RWPE2 (cell line): ENCODE results near the gene ADAM19.

Source experiments
- ATAC-seq: fragments of 200-7000 bp; cut with Tn5 transposase; 3 replicates; pipeline ENCODE4 v1.9.1; 2021; ENCODE audit warnings: low read depth
- DNase-seq: peaks from one replicate; pipeline ENCODE4 v3.0.0-alpha.2; 2020; ENCODE audit warnings: low spot score
- H3K27ac ChIP-seq: fragments of 450-650 bp; 2 replicates; pipeline ENCODE4 v1.5.1; 2017; ENCODE audit warnings: mild to moderate bottlenecking; ENCODE audit not compliant: poor library complexity, severe bottlenecking
- H3K27me3 ChIP-seq: fragments of 250-450 bp; sonication (Bioruptor Pico); 2 replicates; pipeline ENCODE4 v1.5.1; 2021; ENCODE audit warnings: mild to moderate bottlenecking, moderate library complexity; ENCODE audit not compliant: insufficient read depth, poor library complexity, severe bottlenecking
- H3K36me3 ChIP-seq: fragments of 250-450 bp; sonication (Bioruptor Pico); 2 replicates; pipeline ENCODE4 v1.5.1; 2020; ENCODE audit warnings: low read depth, mild to moderate bottlenecking, moderate library complexity
- H3K4me1 ChIP-seq: fragments of 250-450 bp; sonication (Bioruptor Pico); 2 replicates; pipeline ENCODE4 v1.5.1; 2021; ENCODE audit warnings: mild to moderate bottlenecking, moderate library complexity; ENCODE audit not compliant: insufficient read depth, poor library complexity, severe bottlenecking
- H3K4me3 ChIP-seq: fragments of 250-450 bp; sonication (Bioruptor Pico); 2 replicates; pipeline ENCODE4 v1.5.1; 2021; ENCODE audit warnings: mild to moderate bottlenecking, moderate library complexity; ENCODE audit not compliant: severe bottlenecking
- H3K9me3 ChIP-seq: fragments of 250-450 bp; sonication (Bioruptor Pico); 2 replicates; pipeline ENCODE4 v1.5.1; 2021; ENCODE audit warnings: mild to moderate bottlenecking, moderate library complexity; ENCODE audit not compliant: severe bottlenecking
- CTCF ChIP-seq: fragments of 450-650 bp; IDR thresholded peaks from one replicate; pipeline ENCODE4 v1.5.1; 2017; ENCODE audit warnings: mild to moderate bottlenecking, moderate library complexity; ENCODE audit not compliant: poor library complexity, severe bottlenecking

Gene ADAM19

GRCh38 chr5:157540124-157540523 lies 35.5 kb downstream of the ADAM19 start:
- H3K4me1 ChIP-seq: no peaks in the 10 kb centered on the region
- H3K4me3 ChIP-seq: no peak overlapping the region
- H3K27me3 ChIP-seq: no peaks in the 10 kb centered on the region
- no peak for TF ChIP-seq CTCF
- H3K36me3 ChIP-seq: peaks cover 6% of the 10 kb centered on the region; the same call in 1 of the 2 replicates
- H3K27ac ChIP-seq: no peak overlapping the region
- ATAC-seq: no peak
- DNase-seq: no peak
- no peaks in the 10 kb centered on the region for H3K9me3 ChIP-seq

- H3K27me3 ChIP-seq: no peaks in the 10 kb centered on the region
- DNase-seq (no peak), ATAC-seq (no peak)
- H3K36me3 ChIP-seq: peaks cover 6% of the 10 kb centered on the region; the same call in 1 of the 2 replicates
- no peak for TF ChIP-seq CTCF
- H3K27ac ChIP-seq: no peak overlapping the region
- H3K4me3 ChIP-seq: no peak overlapping the region
- H3K4me1 ChIP-seq: no peaks in the 10 kb centered on the region
- H3K9me3 ChIP-seq: no peaks in the 10 kb centered on the region
Measured at GRCh38 chr5:157539503-157540022, 36.0 kb downstream of the ADAM19 start.

GRCh38 chr5:157538311-157538710 lies 37.3 kb downstream of the ADAM19 start:
- no peaks in the 10 kb centered on the region for H3K4me1 ChIP-seq
- ATAC-seq (no peak), DNase-seq (no peak)
- H3K9me3 ChIP-seq: no peaks in the 10 kb centered on the region
- H3K27me3 ChIP-seq: no peaks in the 10 kb centered on the region
- H3K27ac ChIP-seq: no peak overlapping the region
- no peak overlapping the region for H3K4me3 ChIP-seq
- no peak for TF ChIP-seq CTCF
- peaks cover 6% of the 10 kb centered on the region; the same call in 1 of the 2 replicates for H3K36me3 ChIP-seq

DNA sequence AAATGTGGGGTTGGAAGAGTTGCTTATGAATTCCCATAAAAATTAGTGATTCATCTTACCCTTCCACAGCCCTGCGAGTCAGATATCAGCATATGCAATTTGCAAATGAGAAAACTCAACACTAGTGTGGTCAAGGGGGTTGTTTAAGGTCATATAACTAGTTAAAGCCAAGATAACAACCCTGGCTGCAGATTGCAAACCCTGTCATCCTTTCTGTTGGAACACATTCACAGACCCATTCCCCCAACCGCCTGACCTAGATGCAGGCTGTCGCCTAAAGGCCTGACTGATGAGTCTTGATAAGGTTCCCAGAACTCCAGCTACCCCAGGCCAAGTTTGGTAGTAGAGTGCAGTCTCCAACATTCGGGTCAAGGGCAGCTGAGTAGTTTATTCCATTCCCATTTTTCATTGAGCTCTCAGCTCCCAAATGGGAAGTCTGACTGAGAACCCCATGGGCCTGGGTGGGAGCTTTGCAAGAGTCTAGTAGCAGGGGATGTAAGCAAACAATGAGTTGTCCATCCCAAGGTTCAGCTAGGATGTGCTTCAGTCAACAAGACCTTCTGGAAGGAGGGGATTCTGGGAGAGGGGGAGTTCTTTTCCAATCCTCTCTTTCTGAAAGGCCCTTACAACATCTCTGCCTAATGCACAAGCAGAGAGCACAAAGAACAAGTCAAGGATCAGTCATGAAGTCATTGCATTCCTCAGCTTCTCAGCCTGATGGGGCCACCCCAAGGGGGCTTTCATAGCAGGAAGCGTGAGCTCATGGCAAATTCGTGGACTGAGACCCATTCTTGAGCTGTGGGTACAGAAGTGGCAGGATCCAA lies 40.3 kb downstream of the ADAM19 start:
- DNase-seq: no peak
- no peaks in the 10 kb centered on the region for H3K27me3 ChIP-seq
- peaks cover 6% of the 10 kb centered on the region; the same call in 1 of the 2 replicates for H3K36me3 ChIP-seq
- no peak for ATAC-seq
- no peaks in the 10 kb centered on the region for H3K9me3 ChIP-seq
- H3K4me1 ChIP-seq: no peaks in the 10 kb centered on the region
- H3K4me3 ChIP-seq: no peak overlapping the region
- no peak overlapping the region for H3K27ac ChIP-seq
- no peak for TF ChIP-seq CTCF

DNA sequence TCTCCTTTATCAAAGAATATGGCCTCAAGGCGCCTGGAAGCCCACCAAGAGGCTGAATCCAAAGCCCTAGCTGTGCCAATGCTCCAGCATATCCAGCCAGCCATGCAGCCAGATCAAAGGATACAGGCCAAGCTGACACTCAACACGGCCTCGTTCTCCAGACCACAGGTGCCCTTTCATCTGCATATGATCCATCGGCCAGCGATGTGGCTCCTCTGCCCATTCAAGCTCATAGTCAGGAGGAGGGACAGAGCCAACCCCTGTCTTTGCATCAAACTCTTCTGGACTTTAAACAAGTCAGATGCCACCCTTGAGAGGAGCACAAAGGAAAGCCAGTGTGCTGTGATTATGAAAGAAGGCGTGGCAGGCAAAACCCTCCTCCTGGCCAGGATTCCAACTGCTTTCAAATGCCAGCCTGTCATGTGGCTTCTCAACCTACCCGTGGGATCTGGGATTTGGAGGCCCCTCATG lies 42.5 kb downstream of the ADAM19 start:
- H3K4me3 ChIP-seq: no peak overlapping the region
- no peak for TF ChIP-seq CTCF
- no peaks in the 10 kb centered on the region for H3K9me3 ChIP-seq
- no peak for DNase-seq
- no peak overlapping the region for H3K27ac ChIP-seq
- H3K27me3 ChIP-seq: no peaks in the 10 kb centered on the region
- ATAC-seq: no peak
- H3K4me1 ChIP-seq: no peaks in the 10 kb centered on the region
- H3K36me3 ChIP-seq: peaks cover 6% of the 10 kb centered on the region; the same call in 1 of the 2 replicates
